ENCODE results near the gene CTNNA1.
"Not testable (repeated sequence)": the region's sequence is repeated elsewhere in the genome, so short reads cannot be mapped to it uniquely, and the experiment has no call there.

CTNNA1 gene

GRCh38 chr5:138725818-138726416, 27.3 kb upstream of the CTNNA1 start:
- DNase-seq = no peak

- DNase-seq = no peak
Observed at GRCh38 chr5:138726848-138727247, 26.4 kb upstream of the CTNNA1 start.

GRCh38 chr5:138730496-138730895, 22.7 kb upstream of the CTNNA1 start:
- not testable (repeated sequence) for DNase-seq

- no peak for DNase-seq
Observed at GRCh38 chr5:138732466-138732865, 20.8 kb upstream of the CTNNA1 start.

GRCh38 chr5:138732933-138733332, 20.3 kb upstream of the CTNNA1 start:
- DNase-seq = no peak

GRCh38 chr5:138733509-138733908, 19.7 kb upstream of the CTNNA1 start:
- no peak for DNase-seq

GRCh38 chr5:138736293-138736692, 16.9 kb upstream of the CTNNA1 start:
- DNase-seq = no peak

- DNase-seq = no peak
Observed at GRCh38 chr5:138737494-138738265, 15.5 kb upstream of the CTNNA1 start.

- no peak for DNase-seq
Observed at GRCh38 chr5:138738399-138738798, 14.8 kb upstream of the CTNNA1 start.

GRCh38 chr5:138739938-138740337, 13.3 kb upstream of the CTNNA1 start:
- no peak for DNase-seq

GRCh38 chr5:138743484-138743883, 9.7 kb upstream of the CTNNA1 start:
- no peak for DNase-seq

GRCh38 chr5:138745268-138745667, 8.0 kb upstream of the CTNNA1 start:
- no peak for DNase-seq

GRCh38 chr5:138748630-138749081, 4.6 kb upstream of the CTNNA1 start:
- no peak for DNase-seq

GRCh38 chr5:138751344-138751743, 1.9 kb upstream of the CTNNA1 start:
- not testable (repeated sequence) for DNase-seq

GRCh38 chr5:138752341-138752950, 779 bp upstream of the CTNNA1 start:
- no peak for DNase-seq

- DNase-seq = peak; percentile 62
Observed at GRCh38 chr5:138753794-138754698, 821 bp downstream of the CTNNA1 start.

GRCh38 chr5:138754699-138755057, 1.5 kb downstream of the CTNNA1 start:
- no peak for DNase-seq

GRCh38 chr5:138755084-138755748, 2.0 kb downstream of the CTNNA1 start:
- DNase-seq = no peak

- no peak for DNase-seq
Observed at GRCh38 chr5:138757061-138757776, 4.0 kb downstream of the CTNNA1 start.

GRCh38 chr5:138760448-138761110, 7.4 kb downstream of the CTNNA1 start:
- DNase-seq = no peak

GRCh38 chr5:138761115-138761514, 7.9 kb downstream of the CTNNA1 start:
- not testable (repeated sequence) for DNase-seq

Data from activated naive CD4-positive, alpha-beta T cell treated with anti-CD3 and anti-CD28 coated beads, Interleukin-2, amount 50 U/mL, for 16 hours (primary cell).